ENCODE data around the gene CST7. TPM values are rescaled to one million over a fixed set of nuclear protein-coding genes. Genes with fewer than 3 reads are reported as not detected.

The CST7 gene
- total and polyA plus RNA-seq, 2 experiments from 2014 or later, result not detected

- Histone ChIP-seq H3F3A (replicated peaks; ENCODE audit: low read depth) (no peaks in the 10 kb centered on the region), H3K79me2 (replicated peaks; ENCODE audit: insufficient read depth) (no peaks in the 10 kb centered on the region), H3K4me2 (no peak overlapping the region), H3K4me1 (ENCODE audit: insufficient read depth) (no peaks in the 10 kb centered on the region), H3K36me3 (ENCODE audit: insufficient read depth) (no peaks in the 10 kb centered on the region), H3K27me3 (ENCODE audit: insufficient read depth) (no peaks in the 10 kb centered on the region), H3K9me2 (ENCODE audit: insufficient read depth) (0 out of 2 replicates have a peak, but pooled peaks cover 5% of the 10 kb centered on the region), H2AFZ (no peak overlapping the region), H3K27ac (ENCODE audit: low read depth) (no peak overlapping the region), H3K4me3 (no peak overlapping the region), H4K20me1 (replicated peaks; ENCODE audit: insufficient read depth) (no peaks in the 10 kb centered on the region)
- no peak for DNase-seq (ENCODE audit: low spot score)
- H3K27me3 Mint-ChIP-seq (ENCODE audit: insufficient read depth, low read depth, poor library complexity), result no peaks in the 10 kb centered on the region
- H3K4me1 Mint-ChIP-seq, result peaks cover 7% of the 10 kb centered on the region; the same call in 2 of the 3 replicates
- H3K9me3 Mint-ChIP-seq, result peaks cover 23% of the 10 kb centered on the region
- no peak for ATAC-seq
- TF ChIP-seq ZNF462 (CRISPR knock-in tag; IDR thresholded peaks at IDR 0.05) (no peak), CREB1 (CRISPR knock-in tag; IDR thresholded peaks at IDR 0.05; ENCODE audit: low read depth) (no peak), STAT1 (IDR thresholded peaks at IDR 0.05; ENCODE audit: unreplicated experiment) (no peak), REST (IDR thresholded peaks at IDR 0.05; ENCODE audit: unreplicated experiment) (no peak), NANOG (IDR thresholded peaks at IDR 0.05; ENCODE audit: borderline replicate concordance) (no peak), EZH2 (IDR thresholded peaks at IDR 0.05; ENCODE audit: low read depth, unreplicated experiment) (no peak), CTCF (conservative IDR thresholded peaks at IDR 0.05; ENCODE audit: low read depth in 2 of 2) (no peak), ZNF331 (CRISPR knock-in tag; IDR thresholded peaks at IDR 0.05; ENCODE audit: low read depth) (no peak), JUNB (IDR thresholded peaks at IDR 0.05; ENCODE audit: unreplicated experiment) (no peak), ETS1 (IDR thresholded peaks at IDR 0.05) (no peak), EZH2phosphoT487 (IDR thresholded peaks at IDR 0.05; ENCODE audit: unreplicated experiment) (no peak), ZNF114 (CRISPR knock-in tag; IDR thresholded peaks at IDR 0.05) (no peak), POLR2AphosphoS5 (IDR thresholded peaks at IDR 0.05; ENCODE audit: low read depth) (no peak)
- H3K4me3 Mint-ChIP-seq, result no peak overlapping the region
- no peak overlapping the region for H3K27ac Mint-ChIP-seq
- H3K36me3 Mint-ChIP-seq (ENCODE audit: low read depth), result no peaks in the 10 kb centered on the region
Measured at GRCh38 chr20:24935140-24935539, 13.9 kb upstream of the CST7 start.
